GM12878 (cell line): Measurements from ENCODE around the gene HSD11B1L. TPM values are rescaled to one million over a fixed set of nuclear protein-coding genes. Genes with fewer than 3 reads are reported as not detected.

ENCODE experiments used
- ATAC-seq: fragments of 200-7000 bp; cut with Tn5 transposase; 3 replicates; pipeline ENCODE4 v1.9.1; 2020; ENCODE audit warnings: mild to moderate bottlenecking, moderate library complexity
- BruUV-seq: library from RNA; stranded (reverse); fragments of 400-500 nt; replicated peaks from 2 replicates; lab custom pipeline; 2021; lab: Mats Ljungman, UMichigan
- CTCF ChIA-PET: fragments of 300-600 bp; sonication (Branson Sonifier 250); formaldehyde crosslinking; extraction: SDS; loops from one replicate; lab custom pipeline; 2021; ENCODE audit warnings: inconsistent platforms; lab: Yijun Ruan, JAX
- POLR2A ChIA-PET: fragments of 350-600 bp; formaldehyde crosslinking; extraction: SDS; loops from one replicate; lab custom pipeline; 2021; ENCODE audit warnings: inconsistent platforms; lab: Charles Lee
- RAD21 ChIA-PET: fragments of 300-600 bp; sonication (Branson Sonifier 250); formaldehyde crosslinking; loops from one replicate; lab custom pipeline; 2023; ENCODE audit warnings: antibody characterized with exemption; ENCODE audit not compliant: unreplicated experiment; lab: Charles Lee
- SMC1A ChIA-PET: fragments of 300-600 bp; sonication (Branson Sonifier 250); formaldehyde crosslinking; loops from one replicate; lab custom pipeline; 2023; ENCODE audit not compliant: unreplicated experiment, uncharacterized antibody; lab: Charles Lee
- DNase-seq: peaks from one replicate; pipeline ENCODE4 v3.0.0-alpha.2; 2011; ENCODE audit warnings: low read depth, low spot score
- FAIRE-seq: peaks from 3 replicates; lab custom pipeline; 2011; peaks lifted over from hg19 to GRCh38; lab: Jason Lieb, UNC
- H2AFZ ChIP-seq: 2 replicates; pipeline ENCODE4 v1.6.0; 2011; ENCODE audit warnings: low read depth, low read length, control low read depth; ENCODE audit not compliant: control insufficient read depth
- H3K27ac ChIP-seq: 2 replicates; pipeline ENCODE4 v1.5.1; 2011; ENCODE audit warnings: control low read depth; ENCODE audit not compliant: control insufficient read depth, insufficient read depth
- H3K27me3 ChIP-seq, 2 experiments: replicated peaks in 1 of 2; 2 replicates each; pipeline versions ENCODE4 v1.6.0 to v1.6.1; 2011; ENCODE audit warnings: low read length in 1 of 2; ENCODE audit not compliant: control insufficient read depth in 2 of 2, insufficient read depth in 2 of 2
- H3K36me3 ChIP-seq, 2 experiments: 2 replicates each; pipeline ENCODE4 v1.5.1; 2011; ENCODE audit warnings: low read length in 1 of 2; ENCODE audit not compliant: control insufficient read depth in 2 of 2, insufficient read depth in 2 of 2
- H3K4me1 ChIP-seq: 2 replicates; pipeline ENCODE4 v1.6.1; 2011; ENCODE audit warnings: mild to moderate bottlenecking, low read length, moderate library complexity, mixed read lengths; ENCODE audit not compliant: control insufficient read depth, insufficient read depth
- H3K4me2 ChIP-seq: 2 replicates; pipeline ENCODE4 v1.6.0; 2011; ENCODE audit warnings: control low read depth; ENCODE audit not compliant: control insufficient read depth, insufficient read depth
- H3K4me3 ChIP-seq: fragments of 200-600 bp; sonication (generic); 2 replicates; pipeline ENCODE4 v1.5.1; 2016
- H3K79me2 ChIP-seq: 2 replicates; pipeline ENCODE4 v1.6.0; 2011; ENCODE audit warnings: low read length; ENCODE audit not compliant: control insufficient read depth, insufficient read depth
- H3K9ac ChIP-seq: 2 replicates; pipeline ENCODE4 v1.8.0; 2011; ENCODE audit warnings: low read length, control low read depth, mixed read lengths; ENCODE audit not compliant: control insufficient read depth, insufficient read depth
- H3K9me3 ChIP-seq: replicated peaks from 3 replicates; pipeline ENCODE4 v1.5.1; 2011; ENCODE audit warnings: mild to moderate bottlenecking, low read length; ENCODE audit not compliant: control insufficient read depth, insufficient read depth
- H4K20me1 ChIP-seq: 2 replicates; pipeline ENCODE4 v1.6.0; 2011; ENCODE audit not compliant: control insufficient read depth, insufficient read depth
- BHLHE40 ChIP-seq, 2 experiments: fragments of 450-650 bp in 1 of 2; IDR thresholded peaks; 2 replicates each; pipeline ENCODE4 v1.6.1; 2011 to 2017; ENCODE audit warnings: low read depth in 2 of 2, borderline replicate concordance in 1 of 2, improper control_type of control experiment in 1 of 2, low read length in 1 of 2, mild to moderate bottlenecking in 1 of 2
- CEBPB ChIP-seq, 2 experiments: fragments of 150-350 bp in 1 of 2; IDR thresholded peaks; 2 replicates each; pipeline ENCODE4 v1.6.1; 2012 to 2014; ENCODE audit warnings: low read depth in 2 of 2, low read length in 2 of 2, borderline replicate concordance in 1 of 2, inconsistent platforms in 1 of 2
- FOS ChIP-seq: IDR thresholded peaks from 3 replicates; pipeline ENCODE4 v1.6.1; 2011; ENCODE audit warnings: borderline replicate concordance; ENCODE audit not compliant: insufficient read length; ENCODE audit errors: extremely low read depth
- HDAC2 ChIP-seq: fragments of 200-600 bp; sonication (generic); IDR thresholded peaks from 2 replicates; pipeline ENCODE4 v1.6.1; 2017
- NRF1 ChIP-seq: conservative IDR thresholded peaks from 2 replicates; pipeline ENCODE4 v1.6.1; 2011; ENCODE audit warnings: mild to moderate bottlenecking, low read depth, low read length, improper control_type of control experiment
- PRDM15 ChIP-seq: fragments of 450-650 bp; formaldehyde crosslinking; IDR thresholded peaks from 2 replicates; pipeline ENCODE4 v1.4.0; 2020; ENCODE audit warnings: mild to moderate bottlenecking, moderate library complexity
- WGBS: methylation state at CpG from one replicate; pipeline ENCODE4 v1.1.6; 2016; ENCODE audit warnings: low lambda C conversion rate; ENCODE audit not compliant: insufficient replicate concordance, insufficient coverage; ENCODE audit errors: missing lambda C conversion rate; 5-methylcytosine and 5-hydroxymethylcytosine counted together
- in situ Hi-C: fragments of 300-500 bp; cut with MboI; formaldehyde crosslinking; loops from 9 replicates; pipeline ENCODE4 v1.14.3; 2018; ENCODE audit warnings: mixed read lengths
- intact Hi-C: fragments of 100-400 bp; cut with micrococcal nuclease; formaldehyde crosslinking; loops from one replicate; pipeline ENCODE4 v1.14.2; 2022; ENCODE audit not compliant: unreplicated experiment
- polyA plus RNA-seq, 11 experiments: library from polyadenylated mRNA; depleted of rRNA in 4 of 11; unstranded in 6 of 11; stranded (reverse) in 5 of 11; fragments of >200 nt; fragmentation: Nextera tagmentation in 4 of 11; fragmentation: Illumina TruSeq in 1 of 11; extraction: Ambion mirVana in 4 of 11; extraction: Trizol in 1 of 11; gene quantifications; 1 replicate in 1 of 11; 2 replicates in 10 of 11; pipeline versions ENCODE4 v1.2.1 to v1.2.3, GENCODE V29; 2011 to 2016; ENCODE audit warnings: inconsistent platforms in 2 of 11, missing spikeins in 2 of 11, low read depth in 1 of 11
- total RNA-seq, 4 experiments: library from RNA; depleted of rRNA in 3 of 4; stranded (reverse); fragments of >200 nt in 3 of 4; fragmentation: Illumina TruSeq in 1 of 4; extraction: Trizol in 1 of 4; gene quantifications; 2 replicates each; pipeline versions ENCODE4 v1.2.1 to v1.2.3, GENCODE V29; 2013 to 2021
- TF ChIP-seq, protein P1 (sequence below): IDR thresholded peaks from 2 replicates; pipeline ENCODE4 v1.6.1; 2011; ENCODE audit warnings: low read depth, mild to moderate bottlenecking, low read length, moderate library complexity, borderline replicate concordance; ENCODE audit errors: extremely low read depth

The HSD11B1L gene
- total and polyA plus RNA-seq, 10 of the 15 experiments (the other 5 are each of a cell fraction or from before 2014, with no cell fraction given) = 0.29 to 1.8 (median 1.1) TPM; not detected in 1

DNA sequence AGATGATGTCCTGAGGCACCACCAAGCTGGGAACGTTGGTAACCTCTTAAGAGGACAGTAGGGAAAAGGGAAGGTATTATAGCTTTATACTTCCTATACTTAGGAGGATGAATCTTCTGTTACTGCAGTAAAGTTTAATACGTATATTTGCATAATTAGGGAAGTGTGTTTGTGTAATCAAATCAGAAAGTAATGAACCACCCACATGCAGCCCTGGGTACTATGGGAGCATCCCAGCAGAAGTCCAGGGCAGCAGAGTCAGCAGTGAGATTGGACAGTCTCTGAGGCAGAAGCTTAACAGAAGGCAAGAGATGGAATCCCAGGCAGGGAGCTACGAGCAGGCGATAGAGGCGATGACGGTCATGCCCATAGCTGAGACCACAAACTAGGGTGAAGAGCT is 45.4 kb upstream of the HSD11B1L start:
- no peak overlapping the region for H3K27ac ChIP-seq
- CTCF ChIA-PET = interaction anchor here (1.2 to 1.5 kb wide), 2 partner anchors 52 to 54 kb away, joined by 3 read pairs; no protein-coding TSS in a partner anchor
- peaks cover 4% of the 10 kb centered on the region for H4K20me1 ChIP-seq
- BruUV-seq = no TSS peak
- peaks cover 6 to 10% of the 10 kb centered on the region in 2 experiments for H3K36me3 ChIP-seq
- H3K4me2 ChIP-seq = no peak overlapping the region
- intact Hi-C loops (no loop called here), in situ Hi-C loops (no loop called here)
- no peak overlapping the region for H3K4me3 ChIP-seq
- no peak overlapping the region for H3K9ac ChIP-seq
- SMC1A ChIA-PET = interaction anchor here (1.1 kb wide), 1 partner anchor 12 kb away, joined by 3 read pairs; the partner anchor contains the start of genes SAFB and SAFB2
- no peak for ATAC-seq
- WGBS = 54% methylated on average over 6 of the region's 6 CpGs
- peaks cover 69% of the 10 kb centered on the region for H3K79me2 ChIP-seq
- no peak for TF ChIP-seq HDAC2
- TF ChIP-seq, protein P1, sequence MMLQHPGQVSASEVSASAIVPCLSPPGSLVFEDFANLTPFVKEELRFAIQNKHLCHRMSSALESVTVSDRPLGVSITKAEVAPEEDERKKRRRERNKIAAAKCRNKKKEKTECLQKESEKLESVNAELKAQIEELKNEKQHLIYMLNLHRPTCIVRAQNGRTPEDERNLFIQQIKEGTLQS = no peak
- TF ChIP-seq BHLHE40 (IDR thresholded peaks at IDR 0.05; ENCODE audit: borderline replicate concordance in 1 of 2, low read depth in 2 of 2, low read length in 1 of 2) = no peak
- TF ChIP-seq PRDM15 (CRISPR knock-in tag) = no peak
- no peak for TF ChIP-seq FOS
- no peak for TF ChIP-seq CEBPB (IDR thresholded peaks at IDR 0.05; ENCODE audit: borderline replicate concordance in 1 of 2, low read depth in 2 of 2, low read length in 2 of 2)
- no peak for TF ChIP-seq NRF1
- POLR2A ChIA-PET = interaction anchor here (0.9 kb wide), 1 partner anchor 789 kb away, joined by 3 read pairs; the partner anchor contains the start of gene KHSRP
- FAIRE-seq = no peak
- RAD21 ChIA-PET = no interaction called here
- H3K9me3 ChIP-seq = no peaks in the 10 kb centered on the region; the same call in 2 of the 3 replicates
- no peak for DNase-seq
- no peak overlapping the region for H2AFZ ChIP-seq
- no peaks in the 10 kb centered on the region for H3K4me1 ChIP-seq
- H3K27me3 ChIP-seq = no peaks in the 10 kb centered on the region
